HTERT RPE-1 (cell line): ENCODE results near the gene SCIN.
"Not testable (repeated sequence)": the region's sequence is repeated elsewhere in the genome, so short reads cannot be mapped to it uniquely, and the experiment has no call there.

Experiments used
- in situ Hi-C: fragments of 300-500 bp; cut with MboI; formaldehyde crosslinking; loops from 4 replicates; pipeline ENCODE4 v1.14.3; 2020; ENCODE audit warnings: low sequenced_read_pairs

Gene SCIN

DNA sequence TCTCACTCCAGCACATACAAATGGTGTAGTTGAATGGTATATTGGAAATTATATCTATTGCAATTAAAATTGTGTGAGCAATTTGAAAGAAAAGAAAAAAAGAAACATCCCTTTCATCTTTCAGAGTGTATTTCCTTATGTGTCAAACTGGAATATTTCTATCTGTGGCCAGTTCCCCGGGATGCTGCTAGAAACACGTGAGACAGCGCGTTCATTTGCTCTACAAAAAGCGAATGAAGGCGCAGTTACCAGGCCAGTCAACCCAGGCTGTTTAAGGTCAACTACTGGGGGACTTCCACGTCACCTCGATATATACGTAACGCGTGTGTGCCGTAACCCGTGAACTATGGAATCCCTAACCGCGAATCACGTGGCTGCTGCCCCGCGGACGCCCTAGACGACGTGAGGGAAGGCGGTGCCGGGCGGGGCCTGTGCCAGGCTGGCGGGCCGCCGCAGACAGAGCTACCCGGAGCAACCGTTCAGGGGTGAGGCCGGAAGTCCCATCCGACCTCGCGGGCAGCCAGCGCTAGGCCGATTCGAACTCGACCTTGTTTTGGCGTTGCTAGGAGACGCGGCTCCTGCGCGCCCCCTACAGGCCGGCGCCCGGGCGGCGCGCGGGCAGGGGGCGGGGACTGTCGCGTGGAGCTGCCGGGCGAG, 115.8 kb downstream of the SCIN start:
- in situ Hi-C loops, result no loop called here

GRCh38 chr7:12686891-12687717, 116.6 kb downstream of the SCIN start, which contains the start of gene ARL4A:
Gene ARL4A (plus strand): TSS chr7:12687633. CDS start chr7:12688255, 622 bp downstream.
- in situ Hi-C loops, result no loop called here

GRCh38 chr7:12687718-12688171, 117.2 kb downstream of the SCIN start:
- in situ Hi-C loops, result no loop called here

DNA sequence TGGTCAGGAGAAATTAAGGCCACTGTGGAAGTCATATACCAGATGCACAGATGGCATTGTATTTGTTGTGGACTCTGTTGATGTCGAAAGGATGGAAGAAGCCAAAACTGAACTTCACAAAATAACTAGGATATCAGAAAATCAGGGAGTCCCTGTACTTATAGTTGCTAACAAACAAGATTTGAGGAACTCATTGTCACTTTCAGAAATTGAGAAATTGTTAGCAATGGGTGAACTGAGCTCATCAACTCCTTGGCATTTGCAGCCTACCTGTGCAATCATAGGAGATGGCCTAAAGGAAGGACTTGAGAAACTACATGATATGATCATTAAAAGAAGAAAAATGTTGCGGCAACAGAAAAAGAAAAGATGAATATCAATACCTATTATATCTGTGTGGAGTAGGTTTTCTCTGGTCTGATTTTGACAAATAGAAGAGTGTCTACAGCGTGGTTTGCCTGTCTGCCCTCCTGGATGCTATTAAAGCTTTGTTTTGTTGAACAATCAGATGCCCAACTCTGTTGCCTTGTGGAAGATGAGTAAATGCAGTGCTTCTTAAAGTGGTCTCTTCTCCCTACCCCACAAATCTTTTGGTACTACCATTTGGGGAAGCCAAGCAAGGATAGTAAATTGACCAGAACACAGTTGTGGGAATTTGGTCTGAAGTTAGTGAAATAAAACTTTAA, 118.1 kb downstream of the SCIN start:
- in situ Hi-C loops, result not testable (repeated sequence)

- in situ Hi-C loops, result no loop called here
Measured at GRCh38 chr7:12689451-12689850, 118.9 kb downstream of the SCIN start.

GRCh38 chr7:12690041-12690878, 119.7 kb downstream of the SCIN start:
- in situ Hi-C loops, result no loop called here

DNA sequence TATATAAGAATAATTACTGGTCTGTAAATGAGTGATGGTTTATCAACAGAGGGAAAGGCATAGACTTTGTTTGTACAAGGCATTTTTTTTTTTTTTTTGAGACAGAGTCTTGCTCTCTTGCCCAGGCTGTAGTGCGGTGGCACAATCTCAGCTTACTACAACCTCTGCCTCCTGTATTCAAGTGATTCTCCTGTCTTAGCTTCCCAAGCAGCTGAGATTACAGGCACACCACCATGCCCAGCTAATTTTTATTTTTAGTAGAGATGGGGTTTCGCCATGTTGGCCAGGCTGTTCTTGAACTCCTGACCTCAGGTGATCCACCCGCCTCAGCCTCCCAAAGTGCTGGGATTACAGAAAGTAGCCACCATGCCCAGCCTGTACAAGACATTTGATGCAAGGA, 120.9 kb downstream of the SCIN start:
- in situ Hi-C loops, result not testable (repeated sequence)

DNA sequence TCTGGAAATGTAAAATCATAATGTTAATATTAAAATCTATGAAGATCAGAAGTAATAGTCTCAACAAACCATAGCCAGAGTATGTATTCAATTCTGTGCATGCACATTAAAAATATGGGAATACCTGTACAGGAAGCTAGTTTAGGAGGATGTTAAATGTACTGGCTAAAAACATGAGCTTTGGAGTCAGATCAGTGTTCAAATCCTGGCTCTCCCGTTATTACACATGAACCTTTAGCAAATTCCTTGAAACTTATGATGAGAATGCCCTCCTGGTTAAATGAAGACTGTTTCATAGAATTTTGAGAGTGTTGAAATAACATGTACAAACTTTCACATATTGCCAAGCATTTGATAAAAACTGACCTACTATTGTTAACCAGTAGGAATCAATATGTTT, 121.5 kb downstream of the SCIN start:
- in situ Hi-C loops, result no loop called here

DNA sequence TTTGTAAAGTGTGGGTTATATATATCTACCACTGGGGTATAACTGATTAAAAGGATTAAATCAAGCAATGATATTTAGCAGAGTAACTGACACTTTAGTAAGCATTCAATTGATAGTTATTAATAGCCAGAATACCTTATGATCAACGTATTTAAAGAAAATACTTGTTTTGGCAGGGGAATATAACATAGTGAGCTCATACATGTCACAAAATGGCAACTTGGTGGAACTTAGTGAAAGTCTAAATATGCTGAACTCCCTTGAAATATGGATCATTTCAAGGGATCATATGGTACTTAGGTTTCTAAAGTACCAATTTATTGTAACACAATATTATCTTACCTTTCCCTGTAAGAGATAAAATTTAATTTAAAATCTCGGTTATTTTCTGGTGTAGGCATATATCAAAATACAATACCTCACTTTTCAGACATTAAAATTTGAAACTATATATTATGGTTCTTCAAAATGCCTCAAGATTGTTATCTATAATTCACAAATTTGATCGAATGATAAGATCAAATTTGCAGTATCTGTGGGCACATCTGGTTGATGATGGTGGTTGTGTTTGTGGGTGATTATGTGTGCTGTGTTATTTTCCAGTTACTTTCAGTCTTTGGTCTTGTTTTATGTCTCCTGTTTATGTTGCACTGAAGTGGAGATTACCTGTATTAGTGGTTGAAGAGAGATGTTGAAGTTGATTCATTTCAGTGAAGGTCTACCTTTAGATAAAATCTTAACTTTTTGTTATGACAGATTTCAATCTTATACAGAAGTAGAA, 122.1 kb downstream of the SCIN start:
- in situ Hi-C loops, result no loop called here

DNA sequence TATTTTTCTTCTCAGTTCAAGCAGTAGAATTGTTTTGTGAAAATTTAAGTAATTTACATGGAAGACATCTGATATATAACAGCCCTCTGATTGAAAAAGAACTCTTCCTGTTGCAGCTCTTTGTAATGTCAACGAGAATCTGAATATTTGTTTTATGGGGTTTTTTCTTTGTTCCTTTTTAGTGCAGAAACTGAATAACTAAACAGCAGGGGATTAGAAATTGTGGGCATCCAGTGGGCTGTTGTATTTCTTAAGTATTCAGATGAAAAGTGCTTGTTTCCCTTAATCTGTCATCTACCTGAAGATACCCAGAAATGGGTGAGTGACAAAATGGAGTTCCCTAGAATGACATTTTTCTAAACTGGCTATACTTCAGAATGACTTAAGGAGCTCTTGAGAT, 124.3 kb downstream of the SCIN start:
- in situ Hi-C loops, result no loop called here

- in situ Hi-C loops, result no loop called here
Measured at GRCh38 chr7:12695965-12696364, 125.4 kb downstream of the SCIN start.

- in situ Hi-C loops, result no loop called here
Measured at GRCh38 chr7:12699299-12699698, 128.8 kb downstream of the SCIN start.

DNA sequence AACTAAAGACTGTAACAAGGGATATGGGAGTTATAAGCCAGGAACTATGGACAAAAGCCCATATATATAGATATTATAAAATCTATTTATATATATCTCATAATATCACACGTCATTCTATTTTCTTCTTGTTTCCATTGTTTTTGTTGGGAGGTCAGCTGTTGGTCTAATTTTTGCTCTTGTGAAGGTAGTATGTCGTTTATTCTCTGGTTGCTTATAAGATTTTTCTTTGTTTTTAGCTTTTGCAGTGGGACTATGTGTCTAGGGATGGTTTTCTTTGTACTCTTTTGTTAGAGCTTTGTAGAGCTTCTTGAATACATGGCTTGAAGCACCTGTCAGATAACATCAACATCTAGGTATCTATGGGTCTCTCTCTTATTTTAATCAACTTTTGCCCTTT, 130.9 kb downstream of the SCIN start:
- in situ Hi-C loops, result no loop called here

DNA sequence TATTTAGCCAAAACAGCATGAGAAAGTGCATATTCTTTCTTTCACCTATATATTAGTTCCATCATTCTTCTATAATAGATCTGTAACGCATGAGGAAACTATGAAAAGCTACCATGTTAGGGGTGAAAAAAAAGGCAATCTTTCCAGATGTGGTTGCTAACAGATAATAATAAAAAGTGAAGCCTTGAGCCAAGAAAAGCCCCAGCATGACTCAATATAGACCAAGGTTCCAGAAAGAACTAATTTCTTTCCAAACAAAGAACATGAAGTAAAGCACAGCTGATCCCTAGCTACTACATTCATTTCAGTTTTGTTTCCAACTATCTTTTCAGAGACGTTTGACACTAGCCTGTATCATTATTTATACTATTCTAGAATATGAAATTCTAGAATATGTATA, 133.4 kb downstream of the SCIN start:
- in situ Hi-C loops, result no loop called here

DNA sequence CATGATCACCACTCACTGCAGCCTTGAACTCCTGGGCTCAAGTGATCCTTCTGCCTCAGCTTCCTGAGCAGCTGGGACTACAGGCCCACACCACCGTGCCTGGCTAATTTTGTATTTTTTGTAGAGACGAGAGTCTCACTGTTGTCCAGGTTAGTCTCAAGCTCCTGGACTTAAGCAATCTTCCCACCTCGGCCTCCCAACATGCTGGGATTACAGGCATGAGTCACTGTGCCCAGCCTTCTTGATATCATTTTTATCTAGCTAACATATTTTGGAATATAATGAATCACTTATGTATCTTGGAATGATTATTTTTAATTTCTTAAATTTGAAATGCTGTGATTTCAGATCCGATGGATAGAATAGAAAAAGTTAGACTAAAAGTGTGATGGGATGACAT, 135.4 kb downstream of the SCIN start:
- in situ Hi-C loops, result no loop called here

GRCh38 chr7:12706900-12707536, 136.5 kb downstream of the SCIN start:
- in situ Hi-C loops, result no loop called here

DNA sequence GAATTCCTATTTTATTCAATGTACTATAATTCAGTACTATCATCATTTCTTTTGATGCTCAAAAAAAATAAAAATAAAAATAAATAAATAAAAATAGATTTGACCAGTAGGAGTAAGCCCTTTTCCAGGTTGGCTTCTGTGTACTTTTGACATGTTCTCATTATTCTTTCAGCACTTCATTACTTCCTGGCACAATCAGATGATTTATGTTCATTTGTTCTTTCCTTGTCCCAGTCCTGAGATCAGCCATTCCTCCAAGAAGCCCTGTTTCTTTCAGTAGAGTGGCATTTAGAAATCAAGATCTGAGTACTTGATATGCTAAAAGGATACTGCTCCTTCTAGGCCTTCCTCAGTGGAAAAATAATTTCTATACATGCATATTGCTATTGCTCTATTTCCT, 137.8 kb downstream of the SCIN start:
- in situ Hi-C loops, result no loop called here
